CD14-positive monocyte (primary cell): ENCODE results near the gene CDH9. TPM values are rescaled to one million over a fixed set of nuclear protein-coding genes. Genes with fewer than 3 reads are reported as not detected.

Source experiments
- DNase-seq, 3 donors: peaks; one replicate each; pipeline ENCODE4 v3.0.0-alpha.2; 2011 to 2022
- H2AFZ ChIP-seq: 2 replicates; pipeline ENCODE4 v1.6.0; 2012; ENCODE audit warnings: mild to moderate bottlenecking, low read depth, low read length, inconsistent platforms; ENCODE audit not compliant: insufficient read depth, poor library complexity, severe bottlenecking
- H3K27ac ChIP-seq, 2 donors: 1 replicate in 1 of 2; 2 replicates in 1 of 2; pipeline ENCODE4 v1.5.1; 2012 to 2013; ENCODE audit warnings: low read length in 2 of 2, control low read depth in 1 of 2, inconsistent platforms in 1 of 2, low read depth in 1 of 2, mild to moderate bottlenecking in 1 of 2
- H3K27me3 ChIP-seq, 2 donors: one replicate each; pipeline versions ENCODE4 v1.6.0 to v1.6.1; 2011 to 2013; ENCODE audit warnings: low read length in 2 of 2; ENCODE audit not compliant: control insufficient read depth in 2 of 2, insufficient read depth in 2 of 2
- H3K36me3 ChIP-seq, 2 donors: replicated peaks in 1 of 2; 1 replicate in 1 of 2; 2 replicates in 1 of 2; pipeline versions ENCODE4 v1.5.1 to v1.6.1; 2012 to 2013; ENCODE audit warnings: low read length in 2 of 2, control low read depth in 1 of 2, inconsistent platforms in 1 of 2, mild to moderate bottlenecking in 1 of 2; ENCODE audit not compliant: insufficient read depth in 2 of 2, control insufficient read depth in 1 of 2
- H3K4me1 ChIP-seq, 2 donors: 1 replicate in 1 of 2; 2 replicates in 1 of 2; pipeline versions ENCODE4 v1.5.1 to v1.6.1; 2012 to 2013; ENCODE audit warnings: low read length in 2 of 2, control low read depth in 1 of 2, inconsistent platforms in 1 of 2, mild to moderate bottlenecking in 1 of 2, moderate library complexity in 1 of 2; ENCODE audit not compliant: insufficient read depth in 2 of 2, control insufficient read depth in 1 of 2
- H3K4me2 ChIP-seq: replicated peaks from 2 replicates; pipeline ENCODE3; 2012; ENCODE audit warnings: low read length, moderate library complexity, mild to moderate bottlenecking; ENCODE audit not compliant: poor library complexity, severe bottlenecking; ENCODE audit errors: extremely low read depth
- H3K4me3 ChIP-seq, 3 experiments: fragments of 200-600 bp in 1 of 3; sonication (generic) in 1 of 3; replicated peaks in 1 of 3; 1 replicate in 2 of 3; 2 replicates in 1 of 3; pipeline ENCODE4 v1.5.1; 2011 to 2013; ENCODE audit warnings: low read length in 3 of 3, mild to moderate bottlenecking in 3 of 3, control low read depth in 2 of 3, low read depth in 2 of 3, inconsistent platforms in 1 of 3, moderate library complexity in 1 of 3
- H3K79me2 ChIP-seq: 2 replicates; pipeline ENCODE4 v1.6.0; 2012; ENCODE audit warnings: mild to moderate bottlenecking, control low read depth, inconsistent platforms, low read length, moderate library complexity; ENCODE audit not compliant: insufficient read depth
- H3K9ac ChIP-seq: 2 replicates; pipeline ENCODE4 v1.6.0; 2017; ENCODE audit warnings: low read length, mild to moderate bottlenecking; ENCODE audit not compliant: insufficient read depth, poor library complexity, severe bottlenecking
- H3K9me3 ChIP-seq, 2 donors: replicated peaks in 1 of 2; 1 replicate in 1 of 2; 2 replicates in 1 of 2; pipeline versions ENCODE4 v1.5.1 to v1.6.1; 2012 to 2013; ENCODE audit warnings: low read length in 2 of 2, control low read depth in 1 of 2; ENCODE audit not compliant: control insufficient read depth in 1 of 2, insufficient read depth in 1 of 2
- H4K20me1 ChIP-seq: 2 replicates; pipeline ENCODE4 v1.6.0; 2012; ENCODE audit warnings: mild to moderate bottlenecking, low read length, control low read depth, moderate library complexity; ENCODE audit not compliant: insufficient read depth
- H3K27ac Mint-ChIP-seq, 7 donors: one replicate each; pipeline ENCODE4 v1.8.0; 2020; ENCODE audit warnings: mild to moderate bottlenecking in 7 of 7, mixed read lengths in 7 of 7, moderate library complexity in 6 of 7, inconsistent platforms in 2 of 7
- H3K27me3 Mint-ChIP-seq, 3 donors: one replicate each; pipeline ENCODE4 v1.8.0; 2021 to 2022; ENCODE audit warnings: low read depth in 3 of 3, mild to moderate bottlenecking in 3 of 3, mixed read lengths in 3 of 3, moderate library complexity in 3 of 3, inconsistent platforms in 1 of 3
- H3K36me3 Mint-ChIP-seq, 2 donors: one replicate each; pipeline ENCODE4 v1.8.0; 2020; ENCODE audit warnings: mixed read lengths in 2 of 2, inconsistent platforms in 1 of 2, mild to moderate bottlenecking in 1 of 2
- H3K4me1 Mint-ChIP-seq: one replicate; pipeline ENCODE4 v1.8.0; 2020; ENCODE audit warnings: mild to moderate bottlenecking, mixed read lengths
- H3K4me3 Mint-ChIP-seq, 2 donors: one replicate each; pipeline ENCODE4 v1.8.0; 2020; ENCODE audit warnings: mild to moderate bottlenecking in 2 of 2, mixed read lengths in 2 of 2, moderate library complexity in 1 of 2
- H3K9me3 Mint-ChIP-seq, 7 donors: one replicate each; pipeline ENCODE4 v1.8.0; 2020 to 2022; ENCODE audit warnings: mixed read lengths in 7 of 7, mild to moderate bottlenecking in 6 of 7, moderate library complexity in 6 of 7, inconsistent platforms in 2 of 7
- CTCF ChIP-seq: fragments of 200-600 bp; IDR thresholded peaks from one replicate; pipeline ENCODE4 v1.8.0; 2022; ENCODE audit warnings: antibody characterized with exemption, mild to moderate bottlenecking
- WGBS: methylation state at CpG from one replicate; pipeline ENCODE4 v1.1.5; 2013; ENCODE audit warnings: missing lambda C conversion rate; ENCODE audit not compliant: insufficient coverage; 5-methylcytosine and 5-hydroxymethylcytosine counted together
- intact Hi-C, 2 donors: fragments of 100-400 bp; cut with micrococcal nuclease; formaldehyde crosslinking; loops; one replicate each; pipeline versions ENCODE4 v1.15.0 to v1.15.1; 2023
- polyA plus RNA-seq, 3 donors: library from polyadenylated mRNA; depleted of rRNA in 1 of 3; unstranded in 2 of 3; stranded (reverse) in 1 of 3; fragments of 300-500 nt in 2 of 3; fragments of >200 nt in 1 of 3; fragmentation: Illumina TruSeq in 2 of 3; gene quantifications; 1 replicate in 2 of 3; 2 replicates in 1 of 3; pipeline ENCODE4 v1.2.3, GENCODE V29; 2012 to 2021

CDH9 gene
- polyA plus RNA-seq, 3 donors = not detected

GRCh38 chr5:26932238-26932637 lies 106.1 kb downstream of the CDH9 start:
- Histone ChIP-seq H4K20me1 (no peaks in the 10 kb centered on the region), H2AFZ (no peak overlapping the region), H3K9ac (no peak overlapping the region), H3K4me2 (no peak overlapping the region), H3K4me3 (no peak overlapping the region), H3K79me2 (no peaks in the 10 kb centered on the region), H3K4me1 (no peaks in the 10 kb centered on the region), H3K9me3 (peaks cover 8% of the 10 kb centered on the region in 2 donors), H3K27ac (no peak overlapping the region), H3K36me3 (no peaks in the 10 kb centered on the region), H3K27me3 (no peaks in the 10 kb centered on the region)
- WGBS = no CpG with 5 or more reads among the region's 2 CpGs
- Mint-ChIP-seq H3K9me3 (peaks cover 2 to 10% (median 4%) of the 10 kb centered on the region in 7 donors), H3K36me3 (no peaks in the 10 kb centered on the region), H3K4me3 (no peak overlapping the region), H3K27me3 (no peaks in the 10 kb centered on the region), H3K27ac (no peak overlapping the region), H3K4me1 (no peaks in the 10 kb centered on the region)
- no peak for TF ChIP-seq CTCF
- intact Hi-C loops = no loop called here
- no peak for DNase-seq

- peaks cover 10 to 15% of the 10 kb centered on the region in 2 donors for H3K9me3 ChIP-seq
- H3K4me1 Mint-ChIP-seq = no peaks in the 10 kb centered on the region
- no peaks in the 10 kb centered on the region for H3K79me2 ChIP-seq
- no peaks in the 10 kb centered on the region for H3K27me3 ChIP-seq
- H2AFZ ChIP-seq = no peak overlapping the region
- H3K27ac Mint-ChIP-seq = no peak overlapping the region
- no peaks in the 10 kb centered on the region for H3K36me3 ChIP-seq
- no peak overlapping the region for H3K4me2 ChIP-seq
- intact Hi-C loops = no loop called here
- no peak overlapping the region for H3K9ac ChIP-seq
- H3K36me3 Mint-ChIP-seq = no peaks in the 10 kb centered on the region
- no peak overlapping the region for H3K27ac ChIP-seq
- H3K4me3 Mint-ChIP-seq = no peak overlapping the region
- WGBS = 82% methylated on average over 3 of the region's 6 CpGs
- no peak for TF ChIP-seq CTCF
- no peaks in the 10 kb centered on the region for H4K20me1 ChIP-seq
- H3K4me3 ChIP-seq = no peak overlapping the region
- peaks cover 0 to 10% (median 8%) of the 10 kb centered on the region in 7 donors for H3K9me3 Mint-ChIP-seq
- no peaks in the 10 kb centered on the region for H3K4me1 ChIP-seq
- H3K27me3 Mint-ChIP-seq = no peaks in the 10 kb centered on the region
- no peak for DNase-seq
Observed at GRCh38 chr5:26921439-26921838, 116.9 kb downstream of the CDH9 start.
